GM12892 (cell line): ENCODE measurements around the gene HPGD.

Source experiments
- POLR2A ChIP-seq: IDR thresholded peaks from 2 replicates; pipeline ENCODE4 v1.6.1; 2011; ENCODE audit warnings: low read depth, low read length, control low read depth
- POLR2AphosphoS5 ChIP-seq: IDR thresholded peaks from 2 replicates; pipeline ENCODE4 v1.6.1; 2011; ENCODE audit warnings: low read depth, low read length, control low read depth

GRCh38 chr4:174559894-174560293, 37.6 kb upstream of the HPGD start:
- TF ChIP-seq POLR2A, result no peak
- no peak for TF ChIP-seq POLR2AphosphoS5
